Stimulated activated CD4-positive, alpha-beta T cell treated with anti-CD3 and anti-CD28 coated beads, Interleukin-15, amount 100 ng/mL, for 48 hours (primary cell): ENCODE results near the gene SPTBN5.

Source experiments
- DNase-seq, 2 donors: peaks; one replicate each; pipeline ENCODE4 v3.0.0-alpha.2; 2020; ENCODE audit warnings: low read depth in 2 of 2

The SPTBN5 gene

DNA sequence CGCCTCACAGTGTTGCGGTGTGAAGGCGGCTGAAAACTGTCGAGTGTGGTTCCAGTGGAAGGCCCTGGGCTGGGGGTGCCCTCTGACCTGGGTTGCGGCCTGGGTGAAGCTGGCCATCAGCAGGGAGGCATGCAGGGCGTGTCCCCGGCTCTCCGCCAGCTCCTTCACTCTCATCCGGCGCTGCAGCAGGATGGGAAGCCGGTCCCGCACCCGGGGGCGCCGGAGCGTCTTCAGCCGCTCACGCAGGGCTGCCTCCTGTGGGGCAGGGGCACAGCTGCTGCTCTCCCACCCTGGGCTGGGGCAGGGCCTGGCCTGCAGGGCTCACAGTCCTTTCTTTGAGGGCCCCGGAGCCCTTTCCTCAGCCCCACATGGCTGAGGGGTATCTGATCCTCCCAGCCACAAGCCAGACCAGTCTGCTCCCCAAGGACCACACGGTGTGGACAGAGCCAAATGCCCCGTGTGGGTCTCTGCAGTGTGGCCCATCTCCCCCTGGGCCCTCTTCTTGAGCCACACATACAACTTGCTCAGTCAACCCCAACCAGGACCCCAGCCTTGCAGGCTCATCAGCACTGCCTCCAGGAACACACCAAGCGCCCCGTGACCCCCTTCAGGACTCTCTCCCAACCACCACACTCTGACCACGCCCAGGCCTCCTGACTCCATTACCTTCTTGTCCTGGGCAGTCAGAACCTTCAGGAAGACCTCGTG is 26.8 kb downstream of the SPTBN5 start:
- DNase-seq: no peak

DNA sequence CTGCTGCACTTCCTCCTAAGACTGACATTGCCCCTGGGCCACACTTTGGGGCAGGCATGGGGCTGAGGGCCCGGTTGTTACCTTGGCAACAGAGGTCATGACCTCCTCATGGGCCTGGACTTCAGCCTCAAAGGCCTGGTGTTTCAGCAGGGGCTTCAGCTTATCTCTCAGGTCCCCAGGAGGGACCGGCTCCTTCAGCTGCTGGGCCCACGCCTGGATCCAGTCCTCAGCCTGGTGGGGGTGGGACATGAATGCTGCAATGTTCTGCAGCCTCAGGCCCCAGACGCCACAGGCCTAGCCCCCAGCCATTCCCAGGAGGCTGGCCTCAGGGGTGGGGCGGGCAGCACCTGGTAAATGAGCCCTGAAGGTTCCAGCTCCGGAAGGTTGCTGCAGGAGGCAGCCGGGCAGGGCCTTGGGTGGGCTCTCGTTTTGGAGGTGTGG is 27.6 kb downstream of the SPTBN5 start:
- no peak for DNase-seq

DNA sequence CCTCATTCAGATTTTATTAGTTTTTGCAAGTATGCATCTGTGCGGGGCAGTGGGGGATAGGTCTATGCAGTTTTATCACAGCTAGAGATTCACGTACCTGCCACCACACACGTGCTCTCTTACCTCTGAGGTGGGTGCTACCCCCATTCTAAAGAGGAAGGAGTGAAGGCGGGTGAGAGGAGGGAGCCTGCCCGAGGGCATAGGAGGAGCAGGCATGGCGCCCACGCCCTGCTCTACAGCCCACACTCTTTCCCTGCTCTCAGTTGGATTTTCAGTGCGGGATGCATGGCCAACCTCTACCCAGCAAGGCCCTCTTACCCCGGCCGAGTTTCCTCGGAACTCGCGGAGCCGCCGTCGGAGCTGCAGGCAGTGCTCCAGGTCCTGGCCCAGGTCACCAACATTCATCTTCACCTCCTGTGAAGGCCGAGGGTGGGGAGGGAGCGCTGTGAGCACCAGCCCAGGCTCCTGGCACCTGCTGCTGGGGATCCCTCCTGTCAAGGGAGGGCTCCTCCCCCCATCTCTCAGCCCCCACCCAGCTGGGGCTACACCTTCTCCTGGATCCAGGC is 28.3 kb downstream of the SPTBN5 start:
- no peak for DNase-seq

DNA sequence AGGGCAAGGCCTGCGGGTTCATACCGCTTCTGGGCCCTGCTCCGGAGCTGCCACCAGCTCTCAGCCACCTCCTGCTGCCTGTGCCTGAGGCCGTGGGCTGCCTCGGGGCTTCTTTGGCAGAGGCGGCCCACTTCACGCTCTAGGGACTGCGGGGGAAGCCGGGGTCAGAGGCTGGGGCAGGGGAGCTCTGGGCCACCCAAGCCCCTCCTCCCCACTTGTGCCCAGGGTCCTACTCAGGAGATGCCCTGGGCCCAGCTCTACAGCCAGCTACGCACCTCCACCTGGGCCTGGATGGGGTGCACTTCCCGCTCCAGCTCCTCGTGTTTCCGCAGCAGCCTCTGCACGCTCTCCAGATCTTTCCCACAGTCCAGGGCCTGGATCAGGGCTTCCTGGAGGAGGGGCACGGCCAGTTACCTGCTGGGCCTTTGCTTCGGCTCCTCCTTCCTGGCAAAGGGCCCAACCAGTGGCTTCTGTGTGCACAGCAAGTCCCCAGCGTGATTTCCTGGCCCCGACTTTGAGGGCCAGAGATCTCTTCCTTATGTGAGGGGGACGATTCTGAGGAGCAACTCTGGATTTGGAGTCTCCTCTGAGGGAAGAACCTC is 31.2 kb downstream of the SPTBN5 start:
- DNase-seq: no peak

DNA sequence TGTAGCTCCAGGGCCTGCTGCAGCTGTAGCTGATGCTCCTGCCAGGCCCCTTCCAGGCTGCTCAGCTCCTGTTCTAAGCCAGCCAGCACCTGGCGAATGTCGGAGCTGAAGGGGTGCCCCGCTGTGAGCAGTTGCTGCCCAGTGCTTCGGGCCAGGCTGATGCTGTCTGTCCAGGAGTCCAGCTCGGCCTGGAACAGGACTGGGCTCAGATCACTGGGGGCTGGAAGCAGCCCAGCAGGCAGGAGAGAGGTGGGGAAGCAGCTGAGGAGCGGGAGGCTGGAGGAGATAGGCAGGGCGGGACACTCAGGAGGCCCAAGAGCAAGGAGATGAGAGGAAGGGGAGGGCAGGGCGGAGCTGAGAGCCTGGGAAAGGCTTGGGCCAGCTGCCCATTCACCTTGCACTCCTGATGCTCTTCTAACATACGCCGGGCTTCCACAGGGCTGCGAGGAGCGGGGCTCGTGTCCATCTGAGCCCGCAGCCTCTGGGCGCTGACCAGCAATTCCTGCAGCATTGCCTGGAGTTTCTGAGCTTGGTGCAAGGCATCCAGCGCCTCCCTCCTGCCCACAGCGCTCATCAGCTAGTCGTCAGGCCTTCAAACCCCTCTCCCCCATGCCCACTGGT is 32.0 kb downstream of the SPTBN5 start:
- DNase-seq: no peak

GRCh38 chr15:41860049-41860828 is 33.6 kb downstream of the SPTBN5 start:
- DNase-seq: no peak

DNA sequence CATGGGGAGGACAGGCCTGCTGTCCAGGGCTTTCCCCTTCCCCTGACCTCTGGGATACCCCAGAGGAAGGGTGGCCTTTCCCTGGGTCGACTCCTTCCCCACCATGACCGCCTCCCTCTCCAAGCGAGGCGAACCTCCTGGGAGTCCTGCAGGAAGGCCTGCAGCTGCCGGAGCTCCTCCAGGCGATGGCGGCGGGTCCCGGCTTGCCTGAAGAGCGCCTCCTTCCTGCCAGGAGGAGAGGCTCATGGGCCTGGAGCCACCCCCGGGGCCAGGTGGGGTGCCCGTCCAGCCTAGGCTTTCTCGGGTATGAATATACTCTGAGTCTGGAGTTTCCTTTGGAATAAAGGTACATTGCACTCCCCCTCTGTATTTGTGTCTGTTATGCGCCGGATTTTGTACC is 35.1 kb downstream of the SPTBN5 start:
- DNase-seq: no peak

DNA sequence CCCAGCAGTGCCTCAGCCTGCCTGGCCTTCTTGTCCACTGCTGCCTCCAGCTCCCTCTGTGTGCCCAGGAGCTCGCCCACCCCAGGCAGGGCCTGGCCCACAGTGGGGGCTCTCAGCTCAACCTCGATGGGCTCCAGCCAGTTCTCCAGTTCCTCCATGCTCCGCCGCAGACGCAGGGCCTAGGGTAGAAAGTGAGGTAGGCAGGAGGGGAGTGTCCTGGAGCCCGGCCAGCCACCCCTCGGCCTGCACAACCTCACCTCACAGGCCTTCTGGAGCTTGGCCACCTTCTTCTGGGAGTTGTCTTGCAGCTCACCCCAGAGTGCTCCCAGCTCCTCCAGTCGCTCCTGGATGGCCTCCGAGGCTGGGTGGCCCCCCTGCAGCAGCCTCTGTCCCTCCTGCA is 36.5 kb downstream of the SPTBN5 start:
- no peak for DNase-seq

DNA sequence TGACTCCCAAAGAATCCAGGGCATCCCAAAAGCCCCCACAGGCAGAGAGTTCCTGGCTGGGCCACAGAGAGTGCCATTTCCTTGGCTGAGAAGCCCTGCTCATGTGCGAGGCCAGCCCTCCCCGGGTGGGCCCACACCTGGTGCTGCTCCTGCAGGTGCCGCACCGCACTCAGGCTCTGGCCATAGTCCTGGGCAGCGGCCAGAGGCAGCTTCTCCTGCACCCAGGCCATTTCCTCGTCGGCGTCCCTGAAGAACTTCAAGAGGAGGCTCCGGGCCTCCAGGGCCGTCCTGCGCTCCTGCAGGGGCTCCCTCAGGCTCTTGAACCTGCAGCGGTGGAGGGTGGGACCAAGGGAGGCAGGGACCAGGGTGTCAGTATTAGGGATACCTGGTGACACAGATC is 37.1 kb downstream of the SPTBN5 start:
- DNase-seq: no peak

DNA sequence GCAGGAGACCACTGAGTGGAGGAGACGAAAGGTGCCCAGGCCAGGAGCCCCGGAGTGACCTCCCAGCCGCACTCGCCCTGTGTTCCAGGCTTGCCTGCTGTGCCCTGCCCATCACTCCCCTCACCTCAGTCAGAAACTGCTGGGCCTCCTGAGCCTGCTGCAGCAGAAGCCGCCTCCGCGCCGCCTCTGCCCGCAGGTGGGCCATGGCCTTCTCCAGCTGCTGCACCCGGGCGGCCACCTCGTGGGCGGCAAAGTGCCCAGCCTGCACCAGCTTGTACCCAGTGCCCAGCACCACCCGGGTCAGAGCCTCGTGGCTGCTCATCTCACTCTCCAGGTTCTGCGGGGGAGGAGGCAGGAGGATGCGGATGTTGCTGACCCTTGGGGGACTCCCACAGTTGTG is 37.6 kb downstream of the SPTBN5 start:
- no peak for DNase-seq

DNA sequence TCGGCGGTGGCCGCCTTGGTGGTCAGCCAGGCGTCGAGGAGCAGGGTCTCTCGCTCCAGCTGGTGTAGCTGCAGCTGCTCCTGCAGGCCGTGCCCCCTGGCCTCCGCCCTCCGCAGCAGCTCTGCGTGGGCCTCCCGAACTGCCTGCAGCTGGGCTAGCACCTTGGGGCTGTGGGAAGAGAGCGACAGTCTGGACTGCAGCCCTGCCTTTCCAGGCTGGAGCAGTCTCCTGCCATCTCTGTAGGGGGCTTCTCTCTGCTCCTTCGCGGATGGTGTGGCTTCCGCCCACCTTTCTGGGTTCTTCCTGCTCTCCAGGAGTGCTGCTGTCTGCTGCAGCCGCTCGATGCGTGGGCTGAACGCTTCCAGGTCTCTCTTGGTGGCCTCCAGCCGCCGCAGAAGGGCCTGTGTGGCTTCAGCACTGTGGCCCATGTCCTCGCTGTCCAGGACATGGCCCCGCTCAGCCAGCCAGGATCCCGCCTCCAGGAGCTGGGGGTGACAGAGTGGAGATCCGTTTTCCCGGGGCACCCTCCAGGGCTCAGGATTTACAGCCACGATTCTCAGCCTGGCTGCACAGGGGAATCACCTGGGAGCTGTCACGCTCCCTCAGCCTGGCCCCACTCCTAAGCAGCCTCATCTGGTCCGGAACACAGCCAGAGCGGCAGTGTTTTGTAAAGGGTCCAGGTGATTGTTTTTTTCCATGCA is 38.4 kb downstream of the SPTBN5 start:
- no peak for DNase-seq

GRCh38 chr15:41854443-41854842 is 39.4 kb downstream of the SPTBN5 start:
- no peak for DNase-seq

DNA sequence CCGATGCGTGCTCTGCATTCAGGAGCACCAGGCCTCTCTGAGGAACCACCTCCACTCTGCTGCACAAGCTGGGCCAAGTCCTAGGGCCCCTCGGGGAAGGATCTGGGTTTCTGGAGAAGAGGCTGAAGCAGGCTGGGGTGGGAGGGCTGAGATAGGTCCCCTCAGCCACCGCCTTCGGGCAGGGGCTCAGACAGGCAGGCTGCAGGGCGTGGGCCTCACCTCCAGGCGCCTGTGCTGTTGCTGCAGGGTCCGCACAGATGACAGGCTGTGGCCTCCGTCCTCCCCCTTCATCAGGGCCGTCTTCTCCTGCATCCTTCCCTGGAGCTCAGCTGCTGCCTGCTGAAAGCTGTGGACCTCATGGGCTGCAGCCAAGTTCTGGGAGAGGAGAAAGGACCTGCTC is 40.0 kb downstream of the SPTBN5 start:
- DNase-seq: no peak

GRCh38 chr15:41852736-41853590 is 40.9 kb downstream of the SPTBN5 start:
- no peak for DNase-seq

DNA sequence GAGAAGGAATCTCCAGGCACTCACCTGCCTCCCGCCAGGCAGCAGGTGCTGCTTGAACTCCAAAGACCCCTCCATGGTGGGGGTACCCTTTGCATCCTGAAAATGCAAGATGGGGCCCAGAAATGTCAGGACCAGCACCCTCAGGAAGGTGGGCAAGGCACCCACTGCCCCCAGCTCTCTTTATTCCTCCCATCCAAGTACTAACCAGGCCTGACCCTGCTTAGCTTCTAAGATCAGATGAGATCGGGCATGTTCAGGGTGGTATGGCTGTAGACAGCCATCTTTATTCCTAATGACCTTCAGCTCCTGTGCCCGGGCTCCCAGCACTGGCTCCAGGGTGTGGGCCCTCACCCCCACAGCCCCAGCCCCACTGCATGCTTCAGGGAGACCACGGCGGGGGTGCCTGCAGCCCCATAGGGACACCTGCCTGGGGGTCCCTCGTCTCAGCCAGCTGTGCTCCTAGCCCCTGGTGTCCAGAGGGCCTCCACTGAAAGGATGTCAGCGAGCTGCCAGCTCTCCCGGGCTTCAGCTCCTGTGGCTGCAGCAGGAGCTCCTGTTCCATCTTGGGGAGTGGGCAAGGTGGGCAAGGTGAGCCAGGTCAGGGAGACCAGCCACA is 42.0 kb downstream of the SPTBN5 start:
- no peak for DNase-seq

- no peak for DNase-seq
These were observed 42.7 kb downstream of the SPTBN5 start for GRCh38 chr15:41851167-41851523.

- DNase-seq: no peak
These were observed 43.2 kb downstream of the SPTBN5 start for GRCh38 chr15:41850482-41851166.

- DNase-seq: no peak
These were observed 44.0 kb downstream of the SPTBN5 start for GRCh38 chr15:41849861-41850260.

DNA sequence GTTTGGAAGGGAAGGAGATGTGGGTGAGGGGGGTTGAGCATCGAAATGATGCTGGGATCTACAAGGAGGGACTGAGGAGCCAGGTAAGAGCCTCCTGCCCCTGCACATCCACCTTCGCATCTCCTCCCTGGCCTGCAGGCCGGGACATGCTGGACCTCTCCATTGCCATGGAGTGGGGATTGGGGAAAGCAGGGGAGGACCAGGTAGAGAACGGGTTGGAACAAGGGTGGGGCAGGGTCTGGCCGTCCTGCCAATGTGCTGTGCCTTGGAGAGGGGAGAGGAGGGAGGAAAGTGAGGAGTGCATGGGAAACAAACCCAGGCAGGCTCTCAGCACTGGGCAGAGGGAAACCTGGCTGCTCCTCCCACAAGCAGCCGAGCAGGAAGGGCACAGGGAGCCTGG is 44.6 kb downstream of the SPTBN5 start:
- no peak for DNase-seq

DNA sequence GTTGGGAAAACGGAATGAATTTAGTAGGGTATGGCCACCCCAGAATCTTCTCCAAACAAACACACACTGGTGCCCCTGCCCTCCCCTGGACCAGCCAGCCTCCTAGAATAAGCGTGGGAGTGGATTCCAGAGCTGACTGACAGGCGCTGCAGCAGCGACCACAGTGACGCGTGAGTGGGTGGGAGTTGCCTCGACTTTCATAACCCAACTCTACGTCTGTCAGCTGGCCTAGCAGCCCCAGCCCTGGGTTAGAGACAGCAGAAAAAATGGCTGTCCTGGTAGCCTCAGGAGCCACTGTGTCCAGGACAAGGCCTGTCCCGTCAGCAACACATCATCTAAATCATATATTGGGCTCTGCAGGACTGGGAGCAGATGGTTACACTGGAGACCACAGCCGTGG is 45.2 kb downstream of the SPTBN5 start:
- DNase-seq: peak; percentile 34 to 60
